Stimulated activated CD8-positive, alpha-beta memory T cell treated with anti-CD3 and anti-CD28 coated beads, Interleukin-2, amount 100 ng/mL, for 48 hours (primary cell): Measurements from ENCODE around the gene ASGR1.
"Not testable (repeated sequence)": the region's sequence is repeated elsewhere in the genome, so short reads cannot be mapped to it uniquely, and the experiment has no call there.

Source experiments
- DNase-seq, 2 donors: peaks; one replicate each; pipeline ENCODE4 v3.0.0-alpha.2; 2020; ENCODE audit warnings: low read depth in 2 of 2

The ASGR1 gene

GRCh38 chr17:7191069-7191468 is 11.9 kb upstream of the ASGR1 start:
- DNase-seq, result no peak

GRCh38 chr17:7190276-7190917 is 11.2 kb upstream of the ASGR1 start:
- DNase-seq, result no peak

- DNase-seq, result no peak
Observed at GRCh38 chr17:7186241-7186640, 7.1 kb upstream of the ASGR1 start.

GRCh38 chr17:7184647-7185046 is 5.5 kb upstream of the ASGR1 start:
- no peak for DNase-seq

- DNase-seq, result no peak
Observed at GRCh38 chr17:7184091-7184488, 4.9 kb upstream of the ASGR1 start.

GRCh38 chr17:7183433-7184090 is 4.4 kb upstream of the ASGR1 start:
- no peak for DNase-seq

GRCh38 chr17:7182101-7182500 is 2.9 kb upstream of the ASGR1 start:
- DNase-seq, result not testable (repeated sequence)

- DNase-seq, result no peak
Observed at GRCh38 chr17:7178973-7179316, 225 bp downstream of the ASGR1 start.

GRCh38 chr17:7177954-7178477 is 1.2 kb downstream of the ASGR1 start:
- no peak for DNase-seq

- DNase-seq, result peak; percentile 32 to 48
Observed at GRCh38 chr17:7177191-7177953, 1.8 kb downstream of the ASGR1 start.

- DNase-seq, result no peak
Observed at GRCh38 chr17:7176841-7177190, 2.4 kb downstream of the ASGR1 start.

GRCh38 chr17:7176107-7176840 is 2.9 kb downstream of the ASGR1 start:
- DNase-seq, result no peak

- no peak for DNase-seq
Observed at GRCh38 chr17:7175330-7175733, 3.8 kb downstream of the ASGR1 start.

- no peak for DNase-seq
Observed at GRCh38 chr17:7174603-7175326, 4.4 kb downstream of the ASGR1 start.

GRCh38 chr17:7173687-7174602 is 5.2 kb downstream of the ASGR1 start:
- peak in 1 of 2 donors; percentile 23 for DNase-seq

GRCh38 chr17:7172522-7173191 is 6.5 kb downstream of the ASGR1 start:
- DNase-seq, result not testable (repeated sequence)

GRCh38 chr17:7169565-7169908 is 9.6 kb downstream of the ASGR1 start:
- not testable (repeated sequence) for DNase-seq

- DNase-seq, result not testable (repeated sequence)
Observed at GRCh38 chr17:7168841-7169564, 10.2 kb downstream of the ASGR1 start.

- no peak for DNase-seq
Observed at GRCh38 chr17:7167832-7168231, 11.3 kb downstream of the ASGR1 start.
